GM21423 (cell line): ENCODE measurements around the gene RSL1D1.
"Not testable (repeated sequence)": the region's sequence is repeated elsewhere in the genome, so short reads cannot be mapped to it uniquely, and the experiment has no call there.

Experiments used
- ATAC-seq: cut with Tn5 transposase; IDR thresholded peaks from one replicate; pipeline ENCODE4 v1.9.1; 2021; ENCODE audit warnings: mild to moderate bottlenecking, moderate library complexity; ENCODE audit not compliant: unreplicated experiment

RSL1D1 gene

GRCh38 chr16:11844499-11844898, 6.8 kb downstream of the RSL1D1 start:
- no peak for ATAC-seq

GRCh38 chr16:11843861-11844260, 7.5 kb downstream of the RSL1D1 start:
- ATAC-seq = no peak

GRCh38 chr16:11843206-11843605, 8.1 kb downstream of the RSL1D1 start:
- no peak for ATAC-seq

DNA sequence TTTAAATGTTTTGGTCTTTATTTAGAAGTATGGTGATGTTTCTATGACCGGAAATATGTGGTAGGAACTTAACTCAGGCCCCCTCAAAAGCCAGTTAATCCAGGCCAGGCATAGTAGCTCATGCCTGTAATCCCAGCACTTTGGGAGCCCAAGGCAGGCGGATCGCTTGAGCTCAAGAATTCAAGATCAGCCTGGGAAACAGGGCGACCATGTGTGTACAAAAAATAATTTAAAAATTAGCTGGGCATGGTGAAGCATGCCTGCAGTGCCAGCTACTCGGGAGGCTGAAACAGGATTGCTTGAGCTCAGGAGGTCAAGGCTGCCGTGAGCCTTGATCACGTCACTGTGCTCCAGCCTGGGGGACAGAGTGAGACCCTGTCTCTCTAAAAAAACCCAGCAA, 10.3 kb downstream of the RSL1D1 start:
- ATAC-seq = no peak

- ATAC-seq = no peak
Measured at GRCh38 chr16:11836650-11837244, 14.6 kb downstream of the RSL1D1 start.

DNA sequence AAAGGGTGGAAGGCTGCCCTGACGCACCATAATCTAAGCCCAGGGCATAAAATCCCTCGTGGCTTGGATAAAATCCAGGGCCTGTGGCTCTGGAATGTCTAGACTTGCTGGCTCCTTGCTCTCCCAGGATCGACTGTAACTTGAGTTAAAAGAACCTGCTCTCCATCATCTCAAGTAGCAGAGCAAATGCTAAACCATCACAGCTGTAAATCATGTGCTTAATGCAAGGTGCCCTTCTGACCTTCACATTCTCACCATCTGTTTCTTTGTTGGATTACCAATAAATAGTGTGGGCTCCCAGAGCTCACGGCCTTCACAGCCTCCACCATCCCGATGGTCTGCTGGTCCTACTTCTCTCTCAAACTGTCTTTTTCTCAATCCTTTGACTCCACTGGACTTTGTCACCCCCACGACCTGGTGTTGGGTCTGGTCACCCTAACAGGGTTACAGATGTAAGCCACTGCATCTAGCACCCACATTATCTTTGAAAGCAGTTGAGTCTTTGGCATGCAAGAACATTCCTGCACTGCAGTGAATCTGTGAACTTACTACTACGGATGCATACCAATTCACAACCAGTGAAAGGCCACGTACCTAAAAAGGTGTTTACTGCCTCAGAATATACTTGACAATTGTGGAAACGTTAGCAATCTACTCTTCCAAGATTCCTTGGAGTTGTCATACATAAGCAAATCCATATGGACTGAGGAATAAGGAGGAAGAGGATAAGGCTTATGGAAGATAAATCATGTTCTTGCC, 15.3 kb downstream of the RSL1D1 start:
- ATAC-seq = no peak

DNA sequence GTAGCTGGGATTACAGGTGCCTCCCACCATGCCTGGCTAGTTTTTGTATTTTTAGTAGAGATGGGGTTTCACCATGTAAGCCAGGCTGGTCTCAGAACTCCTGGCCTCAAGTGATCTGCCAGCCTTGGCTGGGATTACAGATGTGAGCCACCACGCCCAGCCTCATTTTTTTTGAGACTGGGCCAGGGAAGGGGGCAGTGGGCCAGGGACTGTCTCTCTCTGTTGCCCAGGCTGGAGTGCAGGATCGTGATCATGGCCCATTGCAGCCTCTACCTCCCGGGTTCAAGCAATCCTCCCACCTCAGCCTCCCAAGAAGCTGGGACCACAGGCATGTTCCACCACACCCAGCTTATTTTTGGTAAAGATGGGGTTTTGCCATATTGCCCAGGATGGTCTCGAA, 16.0 kb downstream of the RSL1D1 start:
- no peak for ATAC-seq

DNA sequence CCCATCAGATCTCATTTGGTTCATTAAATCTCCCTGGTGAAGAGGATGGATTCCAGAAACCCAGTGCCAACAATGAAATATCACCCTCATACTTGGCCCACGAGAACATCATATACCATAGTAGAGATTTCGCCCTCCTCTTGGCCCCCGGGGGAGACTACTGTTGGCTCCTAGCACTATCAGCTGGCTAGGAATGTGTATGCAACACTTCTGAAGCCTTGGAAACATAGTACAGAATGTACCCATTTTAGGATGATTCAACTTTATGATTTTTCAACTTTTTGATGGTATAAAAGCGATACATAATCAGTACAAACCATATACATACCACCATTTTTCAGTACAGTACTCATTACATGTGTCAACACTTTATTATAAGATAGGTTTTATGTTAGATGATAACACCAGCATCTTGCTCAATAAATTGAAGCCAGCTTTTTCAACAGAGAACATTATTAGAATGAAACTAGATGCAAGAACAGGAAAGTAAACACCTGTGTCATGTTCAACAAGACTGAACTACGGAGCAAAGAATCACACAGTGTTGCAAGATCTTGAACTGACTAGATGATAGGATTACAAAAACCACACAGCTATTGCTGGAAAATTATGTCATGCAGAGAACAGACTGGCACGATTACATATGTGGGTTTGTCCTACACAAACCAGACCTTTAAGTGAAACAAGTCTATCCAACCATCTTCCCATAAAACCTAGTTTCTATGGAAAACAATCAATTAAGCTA, 17.2 kb downstream of the RSL1D1 start:
- ATAC-seq = no peak

DNA sequence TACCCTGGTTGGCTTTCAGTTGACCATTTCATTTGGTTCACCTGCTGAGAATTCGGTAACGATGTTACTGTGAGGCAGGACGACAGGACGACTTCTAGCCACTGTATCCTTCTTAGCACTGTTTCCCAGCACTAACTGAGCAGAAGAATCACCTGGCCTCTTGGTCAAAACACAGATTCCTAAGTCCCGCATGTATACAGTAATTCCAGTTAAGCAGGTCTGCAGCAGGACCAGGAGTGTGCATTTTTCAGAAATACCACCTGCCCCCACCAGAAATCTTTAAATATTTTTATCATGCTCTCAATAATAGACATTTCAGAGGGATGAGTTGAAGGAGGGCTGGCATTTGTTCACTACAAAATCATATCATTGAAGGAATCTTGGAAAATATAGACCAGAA, 22.6 kb downstream of the RSL1D1 start:
- ATAC-seq = no peak

DNA sequence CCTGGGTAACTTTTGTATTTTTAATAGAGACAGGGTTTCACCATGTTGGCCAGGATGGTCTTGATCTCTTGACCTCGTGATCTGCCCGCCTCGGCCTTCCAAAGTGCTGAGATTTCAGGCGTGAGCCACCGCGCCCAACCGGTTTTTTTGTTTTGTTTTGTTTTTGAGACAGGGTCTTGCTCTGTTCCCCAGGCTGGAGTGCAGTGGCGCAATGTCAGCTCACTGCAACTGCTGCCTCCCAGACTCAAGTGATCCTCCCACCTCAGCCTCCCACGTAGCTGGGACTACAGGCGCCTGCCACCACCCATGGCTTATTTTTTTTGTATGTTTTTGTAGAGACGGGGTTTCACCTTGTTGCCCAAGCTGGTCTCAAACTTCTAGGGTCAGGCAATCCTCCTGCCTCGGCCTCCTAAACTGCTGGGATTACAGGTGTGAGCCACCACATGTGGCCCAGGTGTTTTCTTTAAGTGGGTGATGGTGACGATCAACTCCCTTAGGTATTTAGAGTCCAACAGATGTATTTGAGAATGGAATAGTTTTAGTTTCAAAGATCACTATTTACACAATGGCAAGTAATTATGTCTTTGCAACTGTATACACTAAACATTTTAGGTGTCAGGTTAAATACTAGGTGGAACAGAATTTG, 25.7 kb downstream of the RSL1D1 start:
- not testable (repeated sequence) for ATAC-seq

DNA sequence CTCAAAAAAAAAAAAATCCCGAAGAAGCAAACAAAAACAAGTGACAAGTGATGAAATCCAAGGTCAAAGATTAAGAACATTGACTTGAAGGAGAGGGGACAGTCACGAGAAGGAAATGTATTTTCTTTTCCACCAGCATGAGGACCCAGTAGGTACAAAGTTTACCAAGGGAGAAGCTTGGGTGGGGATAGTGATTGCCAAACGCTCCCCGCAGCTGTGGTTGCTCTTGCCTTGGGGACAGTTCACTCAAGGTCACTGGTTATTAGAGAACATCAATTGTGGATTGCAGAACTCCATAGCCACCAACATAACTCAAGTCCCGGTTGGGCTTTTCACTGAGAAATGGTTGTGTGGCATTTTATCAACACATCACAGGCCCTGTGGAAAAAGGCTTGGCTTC, 27.0 kb downstream of the RSL1D1 start:
- no peak for ATAC-seq

DNA sequence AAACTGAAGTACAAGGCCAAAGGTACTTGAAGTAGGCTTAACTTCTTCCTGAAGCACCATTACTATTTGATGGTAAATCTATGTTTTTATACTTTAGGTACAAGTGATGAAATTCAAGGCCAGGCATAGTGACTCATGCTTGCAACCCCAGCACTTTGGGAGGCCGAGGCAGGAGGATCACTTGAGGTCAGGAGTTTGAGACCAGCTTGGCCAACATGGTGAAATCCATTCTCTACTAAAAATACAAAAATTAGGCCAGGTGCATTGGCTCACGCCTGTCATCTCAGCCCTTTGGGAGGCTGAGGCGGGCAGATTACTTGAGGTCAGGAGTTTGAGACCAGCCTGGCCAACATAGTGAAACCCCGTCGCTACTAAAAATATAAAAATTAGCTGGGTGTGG, 27.7 kb downstream of the RSL1D1 start:
- not testable (repeated sequence) for ATAC-seq

GRCh38 chr16:11819798-11820197, 31.5 kb downstream of the RSL1D1 start:
- no peak for ATAC-seq

DNA sequence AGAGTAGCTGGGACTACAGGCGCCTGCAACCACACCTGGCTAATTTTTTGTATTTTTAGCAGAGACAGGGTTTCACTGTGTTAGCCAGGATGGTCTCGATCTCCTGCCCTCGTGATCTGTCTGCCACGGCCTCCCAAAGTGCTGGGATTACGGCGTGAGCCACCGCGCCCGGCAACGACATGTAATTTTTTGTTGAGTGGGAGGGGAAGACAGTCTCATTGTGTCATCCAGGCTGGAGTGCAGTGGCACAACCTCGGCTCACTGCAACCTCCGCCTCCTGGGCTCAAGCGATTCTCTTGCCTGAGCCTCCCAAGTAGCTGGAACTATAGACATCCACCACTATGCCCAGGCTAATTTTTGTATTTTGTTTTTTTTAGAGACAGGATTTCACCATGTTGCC, 32.4 kb downstream of the RSL1D1 start:
- not testable (repeated sequence) for ATAC-seq

- ATAC-seq = no peak
Measured at GRCh38 chr16:11816123-11816522, 35.2 kb downstream of the RSL1D1 start.

DNA sequence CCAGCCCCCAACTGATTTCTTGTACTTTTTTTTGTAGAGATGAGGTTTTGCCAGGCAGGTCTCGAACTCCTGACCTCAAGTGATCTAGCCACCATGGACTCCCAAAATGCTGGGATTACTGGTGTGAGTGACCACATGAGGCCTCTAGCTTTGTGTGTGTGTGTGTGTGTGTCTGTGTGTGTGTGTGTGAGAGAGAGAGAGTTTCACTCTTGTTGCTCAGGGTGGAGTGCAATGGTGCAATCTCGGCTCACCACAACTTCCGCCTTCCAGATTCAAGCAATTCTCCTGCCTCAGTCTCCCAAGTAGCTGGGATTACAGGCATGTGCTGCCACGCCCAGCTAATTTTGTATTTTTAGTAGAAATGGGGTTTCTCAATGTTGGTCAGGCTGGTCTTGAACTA, 36.5 kb downstream of the RSL1D1 start:
- not testable (repeated sequence) for ATAC-seq

GRCh38 chr16:11806721-11807120, 44.6 kb downstream of the RSL1D1 start:
- ATAC-seq = no peak

DNA sequence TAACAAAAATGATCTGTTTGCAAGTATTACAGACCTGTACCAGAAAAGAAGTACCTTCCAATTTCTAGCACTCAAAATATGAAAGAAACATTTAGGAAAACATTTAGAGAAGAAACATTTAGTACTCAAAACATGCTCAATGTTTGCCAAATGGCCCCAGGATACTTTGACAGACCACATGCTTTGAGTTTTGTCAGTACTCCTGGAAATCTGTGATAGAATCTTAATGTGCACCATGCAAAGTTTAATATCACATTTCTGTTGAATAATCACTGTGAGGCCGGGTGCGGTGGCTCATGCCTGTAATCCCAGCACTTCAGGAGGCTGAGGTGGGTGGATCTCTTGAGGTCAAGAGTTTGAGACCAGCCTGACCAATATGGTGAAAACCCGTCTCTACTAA, 45.8 kb downstream of the RSL1D1 start:
- no peak for ATAC-seq

- ATAC-seq = no peak
Measured at GRCh38 chr16:11801481-11802021, 49.8 kb downstream of the RSL1D1 start.

GRCh38 chr16:11800382-11800718, 51.0 kb downstream of the RSL1D1 start:
- ATAC-seq = no peak
